AG20443 (cell line): ENCODE data around the gene CNR2.
A peak's percentile ranks its signal among the peaks of the same experiment; 100 is the strongest.
"Not testable (repeated sequence)": the region's sequence is repeated elsewhere in the genome, so short reads cannot be mapped to it uniquely, and the experiment has no call there.

Experiments
- DNase-seq: peaks from one replicate; pipeline ENCODE4 v3.0.0; 2012; ENCODE audit warnings: low spot score, mixed read lengths

Gene CNR2

DNA sequence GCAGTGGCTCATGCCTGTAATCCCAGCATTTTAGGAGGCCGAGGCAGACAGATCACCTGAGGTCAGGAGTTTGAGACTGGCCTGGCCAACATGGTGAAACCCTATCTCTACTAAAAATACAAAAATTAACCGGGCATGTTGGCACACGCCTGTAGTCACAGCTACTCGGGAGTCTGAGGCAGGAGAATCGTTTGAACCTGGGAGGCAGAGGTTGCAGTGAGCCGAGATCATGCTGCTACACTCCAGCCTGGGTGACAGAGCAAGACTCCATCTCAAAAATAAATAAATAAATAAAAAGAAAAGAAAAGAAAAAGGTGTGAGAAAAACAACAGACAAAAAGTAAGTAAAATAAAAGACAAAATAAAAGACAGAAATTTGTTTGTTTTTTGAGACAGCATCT lies 79.0 kb downstream of the CNR2 start:
- DNase-seq: not testable (repeated sequence)

GRCh38 chr1:23827717-23828116 lies 85.4 kb downstream of the CNR2 start:
- DNase-seq: no peak

- not testable (repeated sequence) for DNase-seq
These were observed 86.6 kb downstream of the CNR2 start for GRCh38 chr1:23826590-23826989.

- no peak for DNase-seq
These were observed 87.2 kb downstream of the CNR2 start for GRCh38 chr1:23825762-23826522.

- DNase-seq: peak; percentile 98
These were observed 87.9 kb downstream of the CNR2 start, which contains the start of gene HMGCL for GRCh38 chr1:23825076-23825761. HMGCL (minus strand) TSS chr1:23825429; CDS start chr1:23825415, 14 bp downstream.

GRCh38 chr1:23824711-23825075 lies 88.5 kb downstream of the CNR2 start:
- peak; percentile 26 for DNase-seq

DNA sequence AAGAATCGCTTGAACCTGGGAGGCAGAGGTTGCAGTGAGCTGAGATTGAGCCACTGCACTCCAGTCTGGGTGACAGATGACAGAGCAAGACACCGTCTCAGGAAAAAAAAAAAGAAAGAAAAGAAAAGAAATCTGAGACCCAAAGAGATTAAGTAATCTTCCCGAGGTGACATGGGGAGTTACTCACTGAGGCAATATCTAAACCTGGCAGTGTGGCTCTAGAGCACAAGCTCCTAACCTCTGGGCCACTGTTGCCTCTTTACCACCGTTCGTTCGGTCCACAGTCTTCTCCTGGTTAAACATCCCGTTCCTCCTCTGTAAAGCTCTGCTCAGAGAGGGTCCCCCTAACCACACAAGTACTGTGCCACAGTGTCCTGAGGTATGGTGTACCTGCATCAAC lies 89.4 kb downstream of the CNR2 start:
- DNase-seq: no peak
